GM18858 (cell line): ENCODE measurements around the gene LONP2.
"Not testable (repeated sequence)": the region's sequence is repeated elsewhere in the genome, so short reads cannot be mapped to it uniquely, and the experiment has no call there.

Experiments
- ATAC-seq: cut with Tn5 transposase; IDR thresholded peaks from one replicate; pipeline ENCODE4 v1.9.1; 2021; ENCODE audit not compliant: unreplicated experiment

LONP2 gene

DNA sequence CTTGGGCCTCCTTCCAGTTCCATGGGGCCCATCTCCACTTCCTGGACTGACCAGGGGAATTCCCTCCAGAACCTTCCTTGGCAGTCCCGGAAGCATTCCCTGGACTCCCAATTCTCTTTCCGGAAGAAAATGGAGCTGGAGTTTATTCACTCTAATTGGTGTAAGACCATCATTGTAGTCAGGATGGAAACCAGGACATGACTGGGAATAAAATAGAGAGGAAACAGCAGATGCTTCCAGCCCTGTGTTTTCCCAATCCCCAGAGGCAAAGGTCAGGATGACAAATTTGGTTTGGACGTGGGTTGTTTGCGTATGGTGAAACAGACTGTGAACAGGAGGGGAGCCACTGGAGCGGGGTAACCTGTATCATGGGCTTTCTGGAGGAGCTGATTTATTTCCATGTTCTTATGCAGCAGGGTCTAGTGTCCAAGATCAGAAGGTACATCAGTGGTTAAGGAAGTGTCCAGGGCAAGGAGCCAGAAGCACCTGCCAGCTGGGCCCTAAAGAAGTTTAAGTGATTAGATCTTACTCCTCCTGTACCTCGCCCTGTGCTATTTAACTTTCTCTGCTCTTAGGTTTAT lies 8.5 kb upstream of the LONP2 start:
- no peak for ATAC-seq

DNA sequence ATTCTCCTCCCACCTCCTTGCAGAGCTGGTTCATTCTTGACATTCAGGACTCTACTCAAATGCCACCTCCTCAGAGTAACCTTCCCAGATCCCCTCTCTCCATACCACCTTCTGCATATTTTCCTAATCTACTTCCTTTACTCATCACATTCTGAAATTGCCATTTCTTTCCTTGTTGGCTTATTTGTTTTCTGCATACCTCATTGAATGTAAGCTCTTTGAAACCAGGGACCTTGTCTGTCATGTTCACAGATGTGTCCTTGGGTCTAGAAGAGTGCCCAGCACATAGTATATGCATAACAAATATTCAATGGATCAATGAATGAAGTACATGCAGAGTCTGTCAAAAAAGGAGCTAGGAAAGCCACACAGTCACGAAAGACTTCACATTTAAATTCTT lies 7.8 kb upstream of the LONP2 start:
- ATAC-seq, result no peak

DNA sequence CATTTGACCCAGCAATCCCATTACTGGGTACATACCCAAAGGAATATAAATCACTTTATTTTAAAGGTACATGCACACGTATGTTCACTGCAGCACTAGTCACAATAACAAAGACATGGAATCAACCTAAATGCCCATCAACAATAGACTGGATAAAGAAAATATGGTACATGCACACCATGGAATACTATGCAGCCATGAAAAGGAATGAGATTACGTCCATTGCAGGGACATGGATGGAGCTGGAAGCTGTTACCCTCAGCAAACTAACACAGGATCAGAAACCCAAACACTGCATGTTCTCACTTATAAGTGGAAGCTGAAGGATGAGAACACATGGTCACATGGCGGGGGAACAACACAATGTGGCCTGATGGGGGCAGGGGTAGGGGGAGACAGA lies 4.0 kb upstream of the LONP2 start:
- not testable (repeated sequence) for ATAC-seq

DNA sequence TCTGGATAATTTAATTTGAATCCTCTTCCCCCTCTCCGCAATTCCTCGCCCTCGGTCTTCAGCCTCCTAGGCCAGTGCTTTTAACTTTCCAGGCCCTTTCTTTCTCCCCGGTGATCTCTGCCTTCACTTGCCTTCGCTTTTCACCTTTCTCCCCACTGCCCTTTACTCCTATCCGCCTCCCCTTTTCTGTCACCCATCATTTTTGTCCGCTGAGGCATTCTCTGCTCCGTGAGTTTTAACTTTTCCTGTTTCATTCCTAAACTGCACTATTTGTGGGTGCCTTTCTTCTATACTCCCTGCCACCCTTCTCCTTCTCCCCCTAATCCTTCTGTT lies 729 bp downstream of the LONP2 start:
- no peak for ATAC-seq

DNA sequence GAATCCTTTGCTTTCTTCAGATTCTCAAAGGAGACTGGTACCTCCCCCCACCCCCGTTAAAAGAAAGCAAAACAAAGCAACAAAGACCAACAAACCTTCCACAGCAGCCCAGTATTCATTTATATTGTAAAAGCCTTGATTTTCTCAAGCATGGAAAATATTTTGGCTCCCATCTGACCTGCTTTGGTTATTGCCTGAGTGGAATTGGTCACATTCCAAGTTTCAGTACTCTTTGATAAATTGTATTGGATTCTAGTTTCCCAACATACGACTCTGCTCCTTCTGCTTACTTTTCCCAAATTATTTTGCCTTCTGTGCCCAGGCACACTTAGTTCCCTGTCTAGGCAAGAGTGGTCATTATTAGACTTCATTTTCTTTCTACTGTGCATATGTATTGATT lies 2.0 kb downstream of the LONP2 start:
- no peak for ATAC-seq

DNA sequence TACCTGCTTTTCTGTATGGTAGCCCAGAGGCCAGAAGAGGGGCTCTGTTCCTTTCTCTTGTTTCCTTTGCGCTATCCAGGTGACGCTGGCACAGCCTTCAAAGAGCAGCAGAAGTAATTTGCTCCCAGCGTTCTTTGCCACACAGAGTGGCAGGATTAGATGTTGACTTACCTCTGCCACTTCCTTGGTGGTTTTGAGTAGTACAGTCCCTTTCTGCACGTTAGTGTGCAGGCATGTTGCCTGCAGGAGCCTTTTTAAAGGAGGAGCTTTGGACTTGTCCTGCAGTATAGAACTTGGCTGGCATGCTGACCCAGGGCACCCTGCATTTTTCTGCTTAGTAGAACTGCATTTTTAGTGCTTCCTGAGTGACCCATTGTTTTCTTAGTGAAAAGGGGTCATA lies 3.2 kb downstream of the LONP2 start, which contains the start of gene ABCC11:
TSS of gene ABCC11 (minus strand) at position 229 of the 400 bp plus-strand sequence. CDS start 15,618 bp downstream, outside the sequence.
- ATAC-seq, result no peak

DNA sequence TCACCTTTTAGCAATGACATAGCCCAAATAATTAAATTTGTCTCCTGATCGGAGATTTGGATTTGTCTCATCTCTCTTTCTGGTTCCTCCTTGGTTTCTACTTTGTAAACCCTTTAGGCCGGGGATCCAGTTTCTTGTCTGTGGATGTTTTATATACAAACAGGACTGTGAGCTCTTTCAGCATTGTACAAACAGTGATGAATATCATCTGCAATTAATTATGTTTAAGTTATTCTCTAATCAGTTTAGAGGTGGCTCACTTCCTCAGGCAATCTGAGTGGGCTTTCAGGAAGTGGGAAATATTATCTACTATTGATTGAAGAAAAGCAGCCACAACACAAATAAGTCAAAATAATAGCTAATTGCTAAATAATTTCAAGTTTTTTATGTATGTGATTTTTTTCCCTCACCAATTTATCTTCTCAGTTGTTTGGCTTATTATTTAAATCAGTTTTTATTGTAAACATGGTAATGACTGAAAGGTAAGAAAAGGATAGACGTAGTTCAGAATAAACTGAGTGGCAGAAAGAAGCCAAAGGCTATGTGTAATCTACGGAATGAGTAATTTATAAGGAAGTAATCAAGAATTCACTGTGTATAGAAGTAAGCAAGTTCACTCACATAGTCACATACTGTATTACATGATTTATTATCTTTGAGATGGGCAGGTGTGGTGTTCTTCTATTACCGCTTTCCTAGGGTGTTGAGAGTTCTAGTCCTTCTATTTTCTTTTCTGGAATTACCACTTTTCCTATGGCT lies 6.6 kb downstream of the LONP2 start:
- ATAC-seq, result no peak

DNA sequence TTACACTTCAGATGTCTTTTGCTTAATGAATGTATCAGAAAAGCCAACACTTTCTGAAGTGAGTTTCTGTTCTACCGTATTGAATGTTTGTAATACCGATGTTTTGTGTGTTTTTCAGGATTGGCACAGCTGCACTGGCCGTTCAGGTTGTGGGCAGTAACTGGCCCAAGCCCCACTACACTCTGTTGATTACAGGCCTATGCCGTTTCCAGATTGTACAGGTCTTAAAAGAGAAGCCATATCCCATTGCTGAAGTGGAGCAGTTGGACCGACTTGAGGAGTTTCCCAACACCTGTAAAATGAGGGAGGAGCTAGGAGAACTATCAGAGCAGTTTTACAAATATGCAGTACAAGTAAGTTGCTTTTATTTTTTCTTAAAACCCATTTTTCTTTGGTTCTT lies 7.9 kb downstream of the LONP2 start:
- ATAC-seq, result no peak

DNA sequence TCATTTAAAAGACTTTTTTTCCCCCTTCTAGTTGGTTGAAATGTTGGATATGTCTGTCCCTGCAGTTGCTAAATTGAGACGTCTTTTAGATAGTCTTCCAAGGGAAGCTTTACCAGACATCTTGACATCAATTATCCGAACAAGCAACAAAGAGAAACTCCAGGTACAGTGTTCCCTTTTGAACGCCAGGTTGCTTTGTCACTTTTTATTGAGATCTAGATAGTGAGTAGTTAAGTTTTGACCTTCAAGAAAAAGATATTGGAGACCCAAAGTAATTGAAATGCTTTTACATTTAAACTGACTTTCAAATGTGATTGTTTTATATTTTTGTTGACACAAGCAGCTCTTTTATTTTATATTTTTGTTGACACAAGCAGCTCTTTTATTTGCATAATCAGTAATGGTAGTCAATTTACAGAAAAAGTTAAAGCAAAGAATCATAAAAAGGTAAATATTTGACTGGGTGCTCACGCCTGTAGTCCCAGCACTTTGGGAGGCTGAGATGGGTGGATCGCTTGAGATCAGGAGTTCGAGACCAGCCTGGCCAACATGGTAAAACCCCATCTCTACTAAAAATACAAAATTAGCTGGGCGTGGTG lies 12.6 kb downstream of the LONP2 start:
- ATAC-seq, result no peak

DNA sequence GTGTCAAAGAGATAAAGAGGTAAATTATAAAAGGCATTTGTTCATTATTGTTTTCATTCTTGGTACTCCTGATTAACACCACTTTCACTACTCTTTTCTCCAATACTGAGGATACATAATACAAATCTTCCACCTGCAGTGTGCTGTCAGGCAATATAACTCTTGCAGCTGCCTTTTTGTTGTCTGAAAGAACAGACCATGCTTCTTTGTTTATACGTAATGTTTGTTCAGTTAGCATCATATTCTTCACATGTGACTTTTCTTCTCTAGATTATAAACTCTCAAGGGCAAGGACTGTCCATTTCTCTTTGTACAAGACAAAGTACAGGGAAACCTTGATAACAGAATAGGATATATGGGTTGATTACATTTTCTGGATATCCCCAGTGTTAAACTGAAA lies 17.5 kb downstream of the LONP2 start:
- ATAC-seq, result no peak

DNA sequence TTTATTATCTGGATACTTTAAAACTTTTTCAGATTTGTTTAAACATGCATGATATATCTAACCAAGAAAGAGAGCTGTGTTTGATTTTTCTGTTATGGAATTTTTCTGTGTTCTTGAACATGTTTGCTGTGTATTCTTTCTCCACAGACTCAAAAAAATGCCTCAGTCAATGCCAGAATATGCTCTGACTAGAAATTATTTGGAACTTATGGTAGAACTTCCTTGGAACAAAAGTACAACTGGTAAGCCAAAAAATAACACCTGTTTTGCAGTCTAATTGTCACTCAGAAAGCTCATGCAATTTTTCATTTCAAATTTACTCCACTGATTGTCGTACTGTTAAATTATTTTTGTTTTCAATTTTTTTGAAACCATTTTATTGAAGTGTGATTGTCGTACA lies 18.5 kb downstream of the LONP2 start:
- ATAC-seq, result no peak

DNA sequence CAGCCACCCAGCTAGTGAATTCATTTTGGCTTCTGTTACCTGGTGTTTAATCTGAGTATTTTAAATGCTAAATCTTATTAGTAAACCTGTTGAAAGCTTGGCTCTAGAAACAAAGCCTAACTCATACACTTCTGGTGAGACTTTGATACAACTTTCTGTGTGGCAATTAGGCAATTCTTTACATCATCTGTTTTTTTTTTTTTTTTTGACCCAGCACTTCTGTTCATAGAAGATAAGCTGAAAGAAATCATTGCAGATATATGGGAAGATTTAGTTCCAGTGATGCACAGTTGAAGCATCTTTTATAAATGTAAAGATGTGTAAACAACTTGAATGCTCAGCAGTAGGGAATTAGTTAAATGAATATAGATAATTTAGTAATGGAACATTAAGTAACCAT lies 24.9 kb downstream of the LONP2 start:
- ATAC-seq, result no peak

DNA sequence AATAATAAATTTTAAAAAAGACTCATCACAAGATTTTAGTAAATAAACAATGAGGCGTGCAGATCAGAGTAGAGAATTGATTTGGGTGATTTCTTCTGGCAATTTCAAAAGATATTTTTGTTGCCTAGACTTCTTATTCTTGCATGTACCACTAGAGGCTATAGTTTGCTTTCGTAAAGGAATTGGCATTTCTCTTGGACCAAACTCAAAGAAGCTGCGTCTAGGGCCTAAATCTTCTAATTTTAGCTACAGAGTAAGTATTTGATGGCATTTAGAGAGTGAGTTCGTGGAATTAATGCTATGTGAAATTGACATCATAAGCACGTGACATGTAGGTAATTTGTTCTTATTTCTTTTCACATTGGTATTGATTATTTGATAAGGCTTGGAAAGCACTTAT lies 27.6 kb downstream of the LONP2 start:
- no peak for ATAC-seq

DNA sequence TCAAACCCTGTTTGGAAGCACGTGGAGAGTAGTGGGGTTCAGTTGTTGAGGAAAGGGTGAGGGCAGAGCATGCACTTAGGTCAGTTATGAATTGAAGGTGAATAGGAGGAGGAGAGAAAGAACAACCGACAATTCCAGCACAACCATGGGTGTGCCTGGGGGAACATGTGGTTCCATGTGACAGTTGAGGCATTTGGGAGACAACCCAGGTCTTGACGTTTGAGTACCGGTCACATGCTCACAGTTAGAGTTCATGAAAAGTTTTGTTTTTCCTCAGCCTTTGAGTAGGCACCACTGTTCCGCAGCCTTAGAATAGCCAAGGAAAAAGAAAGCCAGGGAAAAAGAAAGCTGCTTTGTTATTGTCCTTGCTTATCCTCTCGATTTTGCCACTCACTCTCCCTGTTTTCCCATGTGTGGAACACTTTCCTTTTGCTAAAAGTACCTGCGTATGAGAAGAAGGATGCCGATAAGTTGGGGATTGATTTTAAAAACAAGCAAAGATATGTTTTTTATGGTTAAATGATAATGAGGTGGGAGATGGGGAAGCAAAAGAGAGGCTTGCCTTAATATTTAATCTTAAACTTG lies 28.8 kb downstream of the LONP2 start:
- no peak for ATAC-seq

DNA sequence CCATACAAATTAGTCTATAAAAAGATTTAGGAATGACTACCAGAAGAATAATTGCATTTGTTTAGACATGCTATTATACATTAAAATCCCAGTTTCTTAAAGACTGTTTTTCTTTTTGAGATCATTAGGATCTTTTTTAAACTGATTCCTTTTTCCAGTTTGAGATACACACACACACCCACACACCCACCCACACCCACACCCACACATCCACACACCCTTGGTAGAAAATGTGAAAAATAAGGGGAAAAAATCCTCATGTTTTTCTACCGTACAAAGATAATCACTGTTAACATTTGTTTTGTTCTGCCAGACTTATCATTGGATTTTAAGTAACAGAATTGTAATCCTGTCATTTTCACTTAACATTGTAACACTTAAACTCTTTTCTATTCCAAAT lies 30.4 kb downstream of the LONP2 start:
- no peak for ATAC-seq

DNA sequence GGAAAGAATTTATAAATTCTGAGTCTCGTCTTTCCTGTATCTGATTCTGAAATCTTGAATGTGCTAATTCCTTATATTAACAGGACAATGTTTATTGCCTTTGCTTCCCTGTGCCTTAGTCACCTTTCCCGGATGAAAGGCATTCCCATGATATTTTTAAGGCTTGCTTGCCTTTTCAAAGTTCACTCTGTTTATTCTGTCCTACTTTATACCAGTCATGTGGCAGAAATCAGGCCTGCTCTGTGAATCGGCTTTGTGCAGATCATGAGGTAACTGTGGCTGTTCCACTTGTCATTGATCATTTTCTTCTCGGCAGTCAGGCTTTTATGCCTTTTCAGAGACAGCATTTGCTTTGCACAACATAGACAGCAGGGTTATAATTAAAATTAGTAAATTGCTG lies 32.0 kb downstream of the LONP2 start:
- ATAC-seq, result no peak

DNA sequence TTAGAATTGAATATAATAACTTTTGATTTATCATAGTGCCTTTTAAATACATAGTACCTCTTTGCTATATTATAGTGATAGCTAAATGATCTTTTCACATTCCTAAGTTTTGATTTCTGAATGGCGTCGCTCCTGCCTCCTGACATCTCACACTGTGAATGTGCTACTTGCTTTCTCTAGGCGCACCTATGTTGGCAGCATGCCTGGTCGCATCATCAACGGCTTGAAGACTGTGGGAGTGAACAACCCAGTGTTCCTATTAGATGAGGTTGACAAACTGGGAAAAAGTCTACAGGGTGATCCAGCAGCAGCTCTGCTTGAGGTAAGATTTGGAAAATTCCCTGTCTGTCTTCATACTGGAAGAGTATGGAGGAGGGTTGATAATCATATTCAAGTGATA lies 33.1 kb downstream of the LONP2 start:
- no peak for ATAC-seq

DNA sequence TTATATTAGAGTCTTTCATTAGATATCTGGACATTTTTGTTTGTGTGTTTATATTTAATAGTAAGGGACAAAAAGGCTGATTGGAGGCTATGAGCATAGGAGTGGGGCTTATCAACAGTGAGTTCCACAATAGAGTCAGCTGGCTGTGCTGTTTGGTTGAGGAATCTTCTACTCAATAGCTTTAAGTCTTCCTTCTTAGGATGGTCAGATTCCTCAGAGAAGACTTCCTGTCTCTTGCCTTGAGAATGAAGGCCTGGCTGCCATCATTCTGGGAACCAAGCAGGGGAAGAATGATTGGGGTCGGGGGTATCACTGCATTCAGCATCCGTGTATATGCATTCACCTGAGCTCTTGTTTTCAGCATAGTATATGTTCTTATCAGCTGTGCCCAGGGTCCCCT lies 35.1 kb downstream of the LONP2 start:
- no peak for ATAC-seq

DNA sequence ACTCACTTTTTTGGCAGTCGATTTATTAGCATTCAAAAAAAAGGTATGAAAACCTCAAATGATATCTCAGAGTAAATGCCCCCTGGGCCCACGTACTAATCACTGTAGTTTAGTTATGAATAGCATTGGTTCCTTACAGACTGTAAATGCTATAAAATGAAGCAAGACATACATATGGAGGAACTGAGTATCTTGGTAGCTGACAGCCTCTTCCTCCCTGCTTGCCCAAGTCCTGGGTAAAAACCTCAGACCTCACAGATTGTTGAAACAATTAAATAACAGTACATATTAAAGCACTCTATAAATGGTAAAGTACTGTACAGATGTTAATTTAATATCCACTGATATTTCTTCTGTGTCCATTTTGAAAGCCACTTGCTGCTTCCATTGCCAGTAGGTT lies 36.4 kb downstream of the LONP2 start:
- ATAC-seq, result no peak

DNA sequence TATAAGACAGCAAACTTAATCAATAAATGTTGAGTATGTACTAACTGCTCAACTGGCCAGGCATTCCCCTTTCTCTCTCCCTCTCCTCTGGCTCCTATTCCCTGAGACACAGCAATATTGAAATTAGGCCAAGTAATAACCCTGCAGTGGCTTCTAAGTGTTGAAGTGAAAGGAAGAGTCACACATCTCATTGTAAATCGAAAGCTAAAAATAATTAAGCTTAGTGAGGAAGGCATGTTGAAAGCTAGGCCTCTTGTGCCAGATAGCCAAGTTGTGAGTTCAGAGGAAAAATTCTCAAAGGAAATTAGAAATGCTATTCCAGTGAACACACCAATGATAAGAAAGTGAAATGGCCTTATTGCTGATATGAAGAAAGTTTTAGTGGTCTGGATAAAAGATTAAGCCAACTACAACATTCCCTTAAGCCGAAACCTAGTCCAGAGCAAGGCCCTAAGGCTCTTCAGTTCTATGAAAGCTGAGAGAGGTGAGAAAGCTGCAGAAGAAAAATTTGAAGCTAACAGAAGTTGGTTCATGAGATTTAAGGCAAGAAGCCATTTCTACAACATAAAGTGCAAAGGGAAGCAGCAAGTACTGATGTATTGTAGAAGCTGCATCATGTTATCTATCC lies 38.6 kb downstream of the LONP2 start:
- no peak for ATAC-seq

DNA sequence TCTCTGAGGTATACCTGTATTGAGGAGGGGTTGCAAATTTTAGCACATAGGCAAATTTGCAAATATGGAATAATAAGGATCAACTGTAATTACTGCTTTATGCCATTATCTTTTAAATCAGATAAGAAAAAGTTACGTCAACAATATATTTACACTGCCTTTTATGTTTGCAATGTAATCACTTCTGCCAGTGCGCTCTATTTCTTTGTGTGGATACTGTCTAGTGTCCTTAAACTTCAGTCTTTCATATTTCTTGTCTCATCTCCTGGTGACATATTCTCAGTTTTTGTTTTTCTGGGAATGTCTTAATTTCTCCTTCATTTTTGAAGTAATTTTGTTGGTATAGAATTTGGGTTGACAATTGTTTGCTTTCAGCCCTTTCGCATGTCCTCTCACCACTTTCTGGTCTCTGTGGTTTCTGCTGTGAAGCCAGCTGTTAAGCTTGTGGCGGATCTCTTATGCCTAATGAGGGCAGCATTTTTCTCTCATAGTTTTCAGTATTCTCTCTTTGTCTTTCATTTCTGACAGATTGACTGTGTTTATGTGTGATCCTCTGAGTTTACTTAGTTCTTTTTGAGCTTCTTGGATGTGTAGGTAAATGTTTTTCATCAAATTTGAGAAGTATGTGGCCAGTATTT lies 40.8 kb downstream of the LONP2 start:
- no peak for ATAC-seq
